GM21423 (cell line): ENCODE measurements around the gene P2RY13.

Experiments used
- ATAC-seq: cut with Tn5 transposase; IDR thresholded peaks from one replicate; pipeline ENCODE4 v1.9.1; 2021; ENCODE audit warnings: mild to moderate bottlenecking, moderate library complexity; ENCODE audit not compliant: unreplicated experiment

P2RY13 gene

GRCh38 chr3:151297429-151297828 is 31.9 kb downstream of the P2RY13 start:
- ATAC-seq: no peak

DNA sequence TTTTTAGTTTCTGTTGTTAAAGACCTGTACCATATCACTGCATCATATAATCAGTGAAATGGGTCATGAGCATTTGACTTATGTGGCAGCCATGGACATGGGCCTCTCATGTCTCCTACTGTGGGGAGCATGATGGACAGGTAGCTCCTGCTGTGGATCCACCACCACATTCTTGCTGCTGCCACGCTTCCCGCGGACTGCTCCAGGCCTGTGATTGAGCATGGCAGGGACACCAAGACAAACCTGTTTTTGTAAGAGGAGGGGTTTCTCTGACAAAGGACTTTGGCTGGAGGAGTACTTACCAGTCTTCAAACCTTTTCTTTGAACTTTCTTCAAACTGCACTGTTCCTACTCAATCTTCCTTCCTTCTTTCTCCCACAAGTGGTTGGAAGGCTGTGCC is 33.1 kb downstream of the P2RY13 start:
- no peak for ATAC-seq

DNA sequence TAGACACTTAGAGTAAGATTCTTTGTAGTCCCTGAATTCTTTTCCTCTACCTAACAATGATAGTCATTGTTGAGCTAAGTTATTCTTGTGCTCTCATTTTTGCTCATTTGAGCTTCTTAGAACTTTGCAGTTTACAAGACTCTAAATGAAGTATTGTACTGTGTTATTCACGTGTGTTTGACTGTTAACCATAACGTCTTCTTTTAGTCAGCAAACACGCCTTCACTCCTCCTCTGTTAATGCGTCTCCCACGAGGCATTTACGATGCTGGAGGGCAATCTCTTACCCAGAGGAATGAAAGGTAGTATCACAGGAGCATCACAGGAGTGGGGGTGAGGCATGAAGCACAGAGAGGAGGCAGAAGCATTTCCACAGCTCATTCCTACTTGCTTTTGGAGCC is 36.2 kb downstream of the P2RY13 start:
- ATAC-seq: no peak

DNA sequence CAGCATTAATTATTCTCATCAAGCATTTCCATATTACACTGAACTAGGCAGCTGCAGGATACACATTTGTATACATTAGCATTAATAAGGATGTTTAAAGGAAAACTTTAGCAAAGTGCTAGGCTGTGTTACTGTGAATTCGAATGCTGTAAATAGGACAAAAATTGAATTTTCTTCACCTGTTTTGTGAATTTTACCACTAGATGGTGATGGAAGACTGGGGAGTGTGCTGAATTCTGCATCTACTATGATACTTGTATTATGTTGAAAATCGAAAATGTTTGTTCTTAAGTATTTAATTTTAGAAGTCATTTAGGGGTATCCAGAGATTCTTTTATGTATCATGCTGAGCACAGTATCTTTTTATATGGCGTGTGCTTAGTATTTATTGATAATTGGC is 38.7 kb downstream of the P2RY13 start:
- no peak for ATAC-seq

DNA sequence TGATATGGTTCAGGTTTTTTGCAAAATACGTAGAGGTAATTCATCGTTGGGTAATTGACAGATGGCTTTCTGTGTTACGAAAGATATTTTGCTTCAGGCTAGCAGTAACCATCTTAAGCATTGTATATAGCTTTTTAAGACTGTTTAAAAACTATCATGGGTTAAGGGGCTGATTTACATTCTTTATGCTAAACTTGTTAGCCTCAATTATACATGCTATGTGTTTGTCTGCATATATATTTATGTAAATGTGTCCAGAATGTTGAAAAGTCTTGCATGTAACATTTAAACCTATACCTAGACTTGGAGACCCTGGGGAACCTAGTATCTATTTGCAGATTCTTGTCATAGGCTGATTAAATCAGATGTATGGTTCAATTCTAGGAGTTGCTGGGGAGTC is 39.9 kb downstream of the P2RY13 start:
- no peak for ATAC-seq

DNA sequence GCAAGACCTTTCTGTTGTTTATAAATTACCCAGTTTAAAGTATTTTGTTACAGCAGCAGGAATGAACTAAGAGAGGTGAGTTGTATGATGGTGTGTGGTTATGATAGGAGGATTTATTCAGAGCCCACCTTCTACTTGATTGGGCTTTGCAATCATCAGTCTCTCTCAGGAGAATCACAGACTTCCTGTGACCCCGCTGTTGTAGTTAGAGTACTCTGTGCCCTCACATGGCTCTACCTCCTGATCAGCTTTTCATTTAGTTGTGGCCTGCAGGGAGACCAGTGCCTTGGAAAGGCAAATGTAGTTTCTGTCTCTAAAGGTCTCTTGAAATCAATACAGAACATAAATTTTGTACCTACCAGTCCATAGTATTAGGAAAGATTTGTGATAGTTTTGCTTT is 43.4 kb downstream of the P2RY13 start:
- no peak for ATAC-seq

GRCh38 chr3:151283907-151284461 is 45.4 kb downstream of the P2RY13 start:
- ATAC-seq: no peak

DNA sequence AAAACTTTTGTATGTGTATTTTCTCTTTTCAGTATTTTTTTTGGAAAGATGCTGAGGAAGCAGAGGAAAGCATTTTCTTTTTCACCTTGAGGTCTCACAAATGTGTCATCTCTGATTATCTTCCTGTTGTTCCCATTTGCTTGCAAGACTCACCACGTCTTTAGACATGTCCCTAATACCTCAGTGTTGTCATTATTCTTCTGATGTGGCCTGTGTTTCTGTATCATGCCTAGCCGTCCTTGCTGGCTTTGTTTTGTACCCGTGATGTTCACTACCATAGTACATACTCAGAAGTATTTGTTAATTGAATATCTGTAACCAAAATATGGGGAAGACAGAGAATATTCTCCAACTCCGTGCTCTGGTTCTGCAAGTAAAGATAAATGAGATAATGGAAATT is 46.0 kb downstream of the P2RY13 start:
- no peak for ATAC-seq

GRCh38 chr3:151282921-151283320 is 46.4 kb downstream of the P2RY13 start:
- no peak for ATAC-seq

- no peak for ATAC-seq
Observed at GRCh38 chr3:151281671-151282324, 47.6 kb downstream of the P2RY13 start.

GRCh38 chr3:151278230-151278629 is 51.1 kb downstream of the P2RY13 start, which contains the start of gene P2RY14:
TSS of gene P2RY14 (minus strand) at chr3:151278542. CDS start at chr3:151214316, 64,226 bp downstream.
- no peak for ATAC-seq

GRCh38 chr3:151276687-151277042 is 52.7 kb downstream of the P2RY13 start:
- peak; percentile 68 for ATAC-seq
